GM12801 (cell line): ENCODE results near the gene C5.

Experiments used
- TF ChIP-seq, protein P1 (sequence below): IDR thresholded peaks from one replicate; pipeline ENCODE4 v1.5.1; 2011; ENCODE audit warnings: control low read depth; ENCODE audit not compliant: insufficient read length; ENCODE audit errors: extremely low read depth

Gene C5

DNA sequence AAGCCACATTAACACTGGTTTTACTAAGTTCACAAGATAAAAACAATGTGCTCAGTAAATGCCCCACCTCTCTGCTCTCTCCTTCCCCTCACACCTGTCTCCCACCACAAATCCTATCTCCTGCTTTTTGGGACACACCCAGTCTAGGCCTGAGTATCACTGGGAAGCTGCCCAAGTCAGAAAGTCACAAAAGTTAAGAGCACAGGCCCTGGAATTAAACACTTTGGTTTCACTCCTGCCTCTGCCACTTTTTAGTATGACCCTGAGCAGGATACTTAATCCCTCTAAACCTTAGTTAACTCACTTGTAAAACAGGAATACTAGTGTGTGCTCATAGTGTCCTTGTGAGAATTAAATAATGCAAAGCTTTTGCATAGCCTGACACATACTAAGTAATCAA lies 11.3 kb downstream of the C5 start:
- TF ChIP-seq, protein P1, sequence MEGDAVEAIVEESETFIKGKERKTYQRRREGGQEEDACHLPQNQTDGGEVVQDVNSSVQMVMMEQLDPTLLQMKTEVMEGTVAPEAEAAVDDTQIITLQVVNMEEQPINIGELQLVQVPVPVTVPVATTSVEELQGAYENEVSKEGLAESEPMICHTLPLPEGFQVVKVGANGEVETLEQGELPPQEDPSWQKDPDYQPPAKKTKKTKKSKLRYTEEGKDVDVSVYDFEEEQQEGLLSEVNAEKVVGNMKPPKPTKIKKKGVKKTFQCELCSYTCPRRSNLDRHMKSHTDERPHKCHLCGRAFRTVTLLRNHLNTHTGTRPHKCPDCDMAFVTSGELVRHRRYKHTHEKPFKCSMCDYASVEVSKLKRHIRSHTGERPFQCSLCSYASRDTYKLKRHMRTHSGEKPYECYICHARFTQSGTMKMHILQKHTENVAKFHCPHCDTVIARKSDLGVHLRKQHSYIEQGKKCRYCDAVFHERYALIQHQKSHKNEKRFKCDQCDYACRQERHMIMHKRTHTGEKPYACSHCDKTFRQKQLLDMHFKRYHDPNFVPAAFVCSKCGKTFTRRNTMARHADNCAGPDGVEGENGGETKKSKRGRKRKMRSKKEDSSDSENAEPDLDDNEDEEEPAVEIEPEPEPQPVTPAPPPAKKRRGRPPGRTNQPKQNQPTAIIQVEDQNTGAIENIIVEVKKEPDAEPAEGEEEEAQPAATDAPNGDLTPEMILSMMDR, result no peak

DNA sequence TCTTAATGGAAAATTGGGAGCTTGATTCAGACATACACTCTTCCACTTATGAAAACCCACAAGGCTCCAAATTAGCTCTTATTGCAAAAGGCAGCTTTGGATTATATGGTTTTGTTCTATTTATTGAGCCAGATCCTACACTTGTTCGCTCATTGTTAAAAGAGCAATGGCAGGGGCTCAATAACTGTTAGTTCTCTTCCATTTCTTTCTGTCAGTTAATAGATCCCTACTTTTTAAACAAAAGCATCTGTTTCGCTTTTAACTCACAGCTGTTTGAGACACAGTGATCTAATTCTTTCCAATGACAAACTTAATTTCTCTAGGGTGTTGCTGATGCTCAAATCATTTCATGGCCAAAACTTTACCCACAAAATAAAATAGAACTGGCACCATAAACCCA lies 11.7 kb downstream of the C5 start:
- TF ChIP-seq, protein P1, result no peak

DNA sequence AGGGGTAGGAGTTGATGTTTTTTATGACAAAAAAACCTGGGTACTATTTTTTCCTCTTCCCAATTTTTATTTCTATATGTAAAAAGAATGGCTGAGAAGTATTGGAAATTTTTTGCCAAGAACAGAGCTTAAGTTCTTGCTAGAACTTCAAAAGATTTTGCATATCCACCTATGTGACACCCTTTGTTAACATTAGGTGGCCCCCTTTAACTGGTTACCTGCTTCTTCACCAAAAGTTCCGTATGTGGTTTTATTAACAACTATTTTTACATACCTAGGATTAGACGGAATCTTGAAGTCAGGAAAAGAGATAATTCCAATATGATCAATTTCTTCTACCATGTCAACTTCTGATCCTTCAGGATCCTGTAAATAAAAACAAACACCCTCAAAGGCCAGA lies 15.5 kb downstream of the C5 start:
- TF ChIP-seq, protein P1, result no peak

DNA sequence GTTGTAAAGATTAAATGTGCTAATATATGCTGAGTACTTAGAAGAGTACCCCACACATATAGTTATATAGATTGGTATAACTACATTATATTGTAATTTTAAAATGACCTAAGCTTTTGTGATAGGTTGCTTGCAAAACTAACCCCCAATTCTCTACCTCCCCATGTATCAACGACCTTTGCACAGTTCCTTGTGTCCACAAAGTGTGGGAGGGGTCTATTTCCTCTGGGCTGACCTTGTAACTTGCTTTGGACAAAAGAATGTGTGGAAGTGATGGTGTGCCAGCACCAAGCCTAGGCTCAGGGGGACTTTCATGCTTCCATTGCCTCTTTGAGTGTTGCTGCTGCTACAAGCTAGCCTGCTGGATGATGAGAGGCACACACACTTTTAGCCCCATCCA lies 20.6 kb downstream of the C5 start:
- TF ChIP-seq, protein P1, result no peak

DNA sequence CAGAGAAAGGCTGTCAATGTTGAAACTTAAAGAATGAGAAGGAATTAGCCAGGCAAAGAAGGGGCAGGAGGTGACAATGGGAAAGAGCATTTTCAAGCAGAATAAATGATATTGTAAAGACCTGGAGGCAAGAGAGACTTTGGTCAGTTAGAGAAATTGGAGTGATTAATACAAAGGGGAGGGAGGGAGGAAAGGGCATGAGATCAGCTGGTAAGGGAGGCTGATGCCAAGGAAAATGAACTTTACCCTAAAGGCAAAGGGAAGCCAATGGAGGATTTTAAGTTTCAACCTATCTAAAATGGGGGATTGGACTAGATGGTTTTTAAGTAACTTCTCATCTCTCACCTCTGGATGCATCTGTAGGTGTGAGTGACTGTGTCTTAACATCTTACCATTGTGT lies 23.3 kb downstream of the C5 start:
- TF ChIP-seq, protein P1, result no peak

DNA sequence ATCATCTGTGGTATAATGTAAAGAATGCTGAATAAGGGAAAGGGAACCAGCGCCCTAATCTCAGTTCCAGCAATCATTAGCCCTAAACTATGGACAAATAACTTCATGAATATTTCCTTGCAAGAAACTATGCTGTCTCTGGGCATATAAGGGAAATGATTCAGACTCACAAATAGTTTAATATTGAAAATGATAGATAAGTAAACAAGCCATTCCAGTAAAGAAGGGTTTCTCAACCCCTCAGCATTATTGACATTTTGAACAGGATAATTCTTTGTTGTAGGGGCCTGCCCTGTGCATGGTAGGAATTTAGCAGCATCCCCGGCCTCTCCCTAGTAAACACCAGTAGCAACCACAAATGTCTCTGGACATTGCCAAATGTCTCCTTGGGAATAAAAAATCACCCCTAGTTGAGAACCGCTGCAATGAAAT lies 23.8 kb downstream of the C5 start:
- TF ChIP-seq, protein P1, result no peak

DNA sequence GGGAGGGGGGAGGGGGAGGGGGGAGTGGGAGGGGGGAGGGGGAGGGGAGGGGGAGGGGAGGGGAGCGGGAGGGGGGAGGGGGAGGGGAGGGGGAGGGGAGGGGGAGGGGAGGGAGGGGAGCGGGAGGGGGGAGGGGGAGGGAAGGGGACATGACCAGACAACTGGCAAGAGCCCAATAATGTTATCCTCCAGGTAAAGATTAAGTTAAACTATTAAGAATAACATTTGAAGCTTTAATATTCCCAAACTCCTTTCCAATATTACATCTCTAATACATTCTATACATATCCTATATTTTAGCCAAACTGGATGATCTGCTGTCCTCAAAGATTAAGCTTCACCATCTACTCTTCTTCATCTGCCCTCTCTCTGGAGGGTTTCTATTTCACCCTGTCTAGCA lies 25.8 kb downstream of the C5 start:
- TF ChIP-seq, protein P1, result no peak

DNA sequence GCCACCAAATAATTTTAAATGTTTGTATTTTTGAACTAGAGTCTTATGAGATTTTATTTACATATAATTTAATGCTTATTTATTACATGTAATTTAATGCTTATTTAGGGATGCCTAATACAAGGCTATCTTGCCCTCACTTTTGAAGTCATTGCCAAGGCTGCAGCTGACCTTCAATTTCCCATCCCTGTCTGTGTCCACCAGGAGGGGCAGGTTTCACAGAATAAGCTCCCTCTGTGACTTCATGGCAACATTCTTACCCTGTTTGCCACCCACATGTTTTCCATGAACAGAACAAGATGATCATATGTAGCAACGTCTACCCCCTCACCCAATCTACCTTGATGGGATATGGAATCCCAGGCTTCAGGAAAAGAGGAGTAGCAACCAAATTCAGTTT lies 27.0 kb downstream of the C5 start:
- TF ChIP-seq, protein P1, result no peak
